HFFc6 (cell line): ENCODE measurements around the gene FCRLB. TPM values are rescaled to one million over a fixed set of nuclear protein-coding genes. Genes with fewer than 3 reads are reported as not detected.
"Not testable (repeated sequence)": the region's sequence is repeated elsewhere in the genome, so short reads cannot be mapped to it uniquely, and the experiment has no call there.

Experiments used
- DNase-seq: peaks from one replicate; pipeline ENCODE4 v3.0.0-alpha.2; 2018
- H3K27ac Mint-ChIP-seq: 2 replicates; pipeline ENCODE4 v1.8.0; 2020; ENCODE audit warnings: mild to moderate bottlenecking, mixed read lengths
- H3K27me3 Mint-ChIP-seq: 2 replicates; pipeline ENCODE4 v1.8.0; 2021; ENCODE audit warnings: mild to moderate bottlenecking, moderate library complexity, mixed read lengths; ENCODE audit not compliant: insufficient read depth
- H3K36me3 Mint-ChIP-seq: 2 replicates; pipeline ENCODE4 v1.8.0; 2021; ENCODE audit warnings: low read depth, mixed read lengths
- H3K4me1 Mint-ChIP-seq: 2 replicates; pipeline ENCODE4 v1.8.0; 2020; ENCODE audit warnings: low read depth, mixed read lengths
- H3K4me3 Mint-ChIP-seq: 2 replicates; pipeline ENCODE4 v1.8.0; 2020; ENCODE audit warnings: mild to moderate bottlenecking, moderate library complexity, mixed read lengths
- H3K9me3 Mint-ChIP-seq: 2 replicates; pipeline ENCODE4 v1.8.0; 2020; ENCODE audit warnings: mild to moderate bottlenecking, mixed read lengths
- CTCF ChIP-seq: fragments of 200-600 bp; sonication (generic); IDR thresholded peaks from 2 replicates; pipeline ENCODE4 v1.5.0; 2021; ENCODE audit warnings: antibody characterized with exemption, mild to moderate bottlenecking
- total RNA-seq, 6 experiments: library from RNA; stranded (reverse); fragmentation: NEBNext Ultra II Directional; extraction: Animal tissue kit (Norgen Biotek cat#: 25700); gene quantifications; 2 replicates in 1 of 6; 3 replicates in 5 of 6; pipeline ENCODE4 v1.2.3, GENCODE V29; 2021

FCRLB gene
- total RNA-seq, 6 experiments from 2014 or later = 3.3 to 5.1 (median 3.7) TPM

- Mint-ChIP-seq H3K27ac (peak overlapping the region; percentile 94), H3K9me3 (no peaks in the 10 kb centered on the region), H3K4me1 (peaks cover 71% of the 10 kb centered on the region), H3K4me3 (peak overlapping the region; percentile 66), H3K27me3 (no peaks in the 10 kb centered on the region), H3K36me3 (no peaks in the 10 kb centered on the region)
- peak; percentile 89 for DNase-seq
- TF ChIP-seq CTCF = no peak
Measured at GRCh38 chr1:161721738-161722343, 497 bp downstream of the FCRLB start.

- TF ChIP-seq CTCF = no peak
- peak overlapping the region; percentile 66; the same call in 1 of the 2 replicates for H3K4me3 Mint-ChIP-seq
- H3K36me3 Mint-ChIP-seq = no peaks in the 10 kb centered on the region
- peaks cover 73% of the 10 kb centered on the region for H3K4me1 Mint-ChIP-seq
- H3K9me3 Mint-ChIP-seq = no peaks in the 10 kb centered on the region
- no peaks in the 10 kb centered on the region for H3K27me3 Mint-ChIP-seq
- peak overlapping the region; percentile 94 for H3K27ac Mint-ChIP-seq
- DNase-seq = no peak
Measured at GRCh38 chr1:161722406-161722805, 1.1 kb downstream of the FCRLB start.

GRCh38 chr1:161723459-161724141 lies 2.3 kb downstream of the FCRLB start:
- H3K27me3 Mint-ChIP-seq = no peaks in the 10 kb centered on the region
- no peaks in the 10 kb centered on the region for H3K36me3 Mint-ChIP-seq
- peak overlapping the region; percentile 94; the same call in 1 of the 2 replicates for H3K27ac Mint-ChIP-seq
- H3K9me3 Mint-ChIP-seq = no peaks in the 10 kb centered on the region
- no peak for TF ChIP-seq CTCF
- no peak for DNase-seq
- no peak overlapping the region for H3K4me3 Mint-ChIP-seq
- H3K4me1 Mint-ChIP-seq = peaks cover 83% of the 10 kb centered on the region

GRCh38 chr1:161725258-161725907 lies 4.0 kb downstream of the FCRLB start:
- H3K4me1 Mint-ChIP-seq = peaks cover 87% of the 10 kb centered on the region
- H3K27me3 Mint-ChIP-seq, DNase-seq, H3K36me3 Mint-ChIP-seq, H3K9me3 Mint-ChIP-seq: not testable (repeated sequence)
- H3K4me3 Mint-ChIP-seq = peak overlapping the region; percentile 89
- H3K27ac Mint-ChIP-seq = peak overlapping the region; percentile 91

GRCh38 chr1:161725908-161726472 lies 4.6 kb downstream of the FCRLB start:
- peak; percentile 72 for TF ChIP-seq CTCF
- peak; percentile 46 for DNase-seq
- Mint-ChIP-seq H3K27me3 (no peaks in the 10 kb centered on the region), H3K4me3 (peak overlapping the region; percentile 89), H3K27ac (peak overlapping the region; percentile 91), H3K36me3 (no peaks in the 10 kb centered on the region), H3K9me3 (no peaks in the 10 kb centered on the region), H3K4me1 (peaks cover 87% of the 10 kb centered on the region)
